Measurements from ENCODE around the gene PIF1. TPM values are rescaled to one million over a fixed set of nuclear protein-coding genes. Genes with fewer than 3 reads are reported as not detected.

Gene PIF1
- total and polyA plus RNA-seq, 2 experiments from 2014 or later: 7.4 to 70.9 TPM

GRCh38 chr15:64865126-64865997 is 39.9 kb upstream of the PIF1 start:
- no peak overlapping the region for H3K27ac ChIP-seq
- peaks cover 4% of the 10 kb centered on the region for H3K4me1 ChIP-seq (ENCODE audit: low read depth)
- no peak for TF ChIP-seq CTCF (IDR thresholded peaks at IDR 0.05; ENCODE audit: low read depth, low read length)
- H3K9me3 ChIP-seq (ENCODE audit: low read depth): no peaks in the 10 kb centered on the region
- no peak overlapping the region for H3K4me3 ChIP-seq
- no peaks in the 10 kb centered on the region for H3K36me3 ChIP-seq
- no peak for DNase-seq (ENCODE audit: low read depth in 1 of 2, low spot score in 1 of 2)
- no peaks in the 10 kb centered on the region for H3K27me3 ChIP-seq

GRCh38 chr15:64864068-64864467 is 38.6 kb upstream of the PIF1 start:
- Histone ChIP-seq H3K4me1 (ENCODE audit: low read depth) (peaks cover 4% of the 10 kb centered on the region), H3K27ac (no peak overlapping the region), H3K27me3 (no peaks in the 10 kb centered on the region), H3K36me3 (no peaks in the 10 kb centered on the region), H3K9me3 (ENCODE audit: low read depth) (no peaks in the 10 kb centered on the region), H3K4me3 (no peak overlapping the region)
- TF ChIP-seq CTCF (IDR thresholded peaks at IDR 0.05; ENCODE audit: low read depth, low read length): no peak
- no peak for DNase-seq (ENCODE audit: low read depth in 1 of 2, low spot score in 1 of 2)

GRCh38 chr15:64862408-64862807 is 37.0 kb upstream of the PIF1 start:
- no peak overlapping the region for H3K4me3 ChIP-seq
- DNase-seq (ENCODE audit: low read depth in 1 of 2, low spot score in 1 of 2): no peak
- no peaks in the 10 kb centered on the region for H3K36me3 ChIP-seq
- H3K9me3 ChIP-seq (ENCODE audit: low read depth): no peaks in the 10 kb centered on the region
- no peak overlapping the region for H3K27ac ChIP-seq
- TF ChIP-seq CTCF (IDR thresholded peaks at IDR 0.05; ENCODE audit: low read depth, low read length): no peak
- peaks cover 10% of the 10 kb centered on the region for H3K4me1 ChIP-seq (ENCODE audit: low read depth)
- no peaks in the 10 kb centered on the region for H3K27me3 ChIP-seq

- DNase-seq (ENCODE audit: low read depth in 1 of 2, low spot score in 1 of 2): no peak
- H3K36me3 ChIP-seq: no peaks in the 10 kb centered on the region
- no peaks in the 10 kb centered on the region for H3K27me3 ChIP-seq
- H3K27ac ChIP-seq: no peak overlapping the region
- no peak overlapping the region for H3K4me3 ChIP-seq
- no peak for TF ChIP-seq CTCF (IDR thresholded peaks at IDR 0.05; ENCODE audit: low read depth, low read length)
- H3K9me3 ChIP-seq (ENCODE audit: low read depth): no peaks in the 10 kb centered on the region
- peaks cover 13% of the 10 kb centered on the region for H3K4me1 ChIP-seq (ENCODE audit: low read depth)
Measured at GRCh38 chr15:64861960-64862359, 36.5 kb upstream of the PIF1 start.

- Histone ChIP-seq H3K4me1 (ENCODE audit: low read depth) (peaks cover 16% of the 10 kb centered on the region), H3K27ac (no peak overlapping the region), H3K36me3 (no peaks in the 10 kb centered on the region), H3K9me3 (ENCODE audit: low read depth) (no peaks in the 10 kb centered on the region), H3K27me3 (no peaks in the 10 kb centered on the region), H3K4me3 (no peak overlapping the region)
- DNase-seq (ENCODE audit: low read depth in 1 of 2, low spot score in 1 of 2): no peak
- TF ChIP-seq CTCF (IDR thresholded peaks at IDR 0.05; ENCODE audit: low read depth, low read length): no peak
Measured at GRCh38 chr15:64861331-64861730, 35.9 kb upstream of the PIF1 start.
